IPS-NIHi7 (cell line): ENCODE measurements around the gene MYH7.

Source experiments
- DNase-seq: peaks from one replicate; pipeline ENCODE4 v3.0.0; 2012; ENCODE audit warnings: mixed read lengths; ENCODE audit errors: extremely low spot score

The MYH7 gene

DNA sequence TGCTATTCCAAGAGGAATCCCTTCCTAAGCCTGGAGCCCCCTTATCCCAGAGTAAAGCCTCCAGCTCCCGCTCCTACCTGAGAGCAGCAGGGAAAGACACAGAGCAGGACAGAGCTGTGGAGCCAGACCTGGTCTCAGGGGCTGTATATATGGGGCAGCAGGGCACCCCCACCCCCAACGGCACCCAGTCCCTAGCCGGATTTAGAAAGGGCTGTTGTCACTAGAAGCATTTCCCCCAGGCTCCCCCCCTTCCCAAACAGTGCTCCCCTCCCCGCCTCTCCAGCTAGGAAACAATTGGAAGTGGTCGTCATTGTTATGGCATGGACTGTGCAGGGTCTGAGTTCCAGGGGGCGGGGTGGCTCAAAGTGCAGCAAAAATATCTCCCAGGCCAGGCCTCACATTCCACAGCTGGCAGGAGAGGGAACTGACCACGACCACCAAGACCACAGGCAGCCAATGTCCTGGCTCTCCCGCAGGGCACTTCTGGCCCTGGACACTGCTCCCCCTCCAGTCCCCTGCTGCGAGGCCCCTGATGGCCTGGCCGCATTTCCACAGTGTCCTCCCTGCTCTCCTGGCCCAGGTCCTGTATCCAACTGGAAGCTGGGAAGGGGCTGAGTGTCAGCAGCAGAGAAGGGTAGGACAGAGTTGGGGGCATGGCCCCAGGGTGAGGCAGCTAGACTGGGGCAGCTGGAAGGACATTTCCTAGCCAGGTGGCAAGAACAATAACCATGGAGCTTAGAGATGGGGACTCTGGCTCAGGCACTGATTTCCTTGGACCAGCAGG lies at the start of gene MYH7:
TSS of gene MYH7 (minus strand) at position 118 of the 784 bp plus-strand sequence. CDS start 1,928 bp downstream, outside the sequence.
- DNase-seq = no peak

DNA sequence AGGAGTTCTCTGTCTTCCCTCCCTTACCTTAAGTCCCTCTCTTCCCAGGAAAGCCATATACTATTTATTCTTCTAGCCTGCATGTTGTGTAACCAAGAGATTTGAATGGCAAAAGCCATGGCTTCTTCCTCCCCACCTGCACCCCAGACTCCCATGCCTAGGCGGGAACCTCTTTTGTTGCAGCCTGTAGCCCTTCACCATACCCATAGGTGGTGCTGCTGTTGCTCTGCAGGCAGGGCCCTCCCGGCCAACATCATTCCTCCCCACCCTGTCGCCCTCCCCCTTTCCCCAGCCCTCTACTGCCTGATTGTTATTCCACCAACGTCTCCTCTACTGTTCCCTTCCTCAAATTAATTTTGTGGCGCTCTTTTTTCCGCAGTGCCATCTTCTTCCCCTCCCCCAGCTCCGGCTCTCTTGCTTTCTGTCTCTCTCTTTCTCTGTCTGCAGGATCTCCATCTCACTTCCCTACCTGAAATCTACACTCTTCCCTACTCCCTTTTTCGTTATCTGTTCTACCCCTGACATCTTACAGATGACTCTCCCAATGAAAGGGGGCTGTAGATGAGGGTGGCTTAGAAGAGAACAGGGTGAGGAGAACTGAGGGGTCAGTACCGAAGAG lies 47.9 kb upstream of the MYH7 start:
- DNase-seq = peak; percentile 89

DNA sequence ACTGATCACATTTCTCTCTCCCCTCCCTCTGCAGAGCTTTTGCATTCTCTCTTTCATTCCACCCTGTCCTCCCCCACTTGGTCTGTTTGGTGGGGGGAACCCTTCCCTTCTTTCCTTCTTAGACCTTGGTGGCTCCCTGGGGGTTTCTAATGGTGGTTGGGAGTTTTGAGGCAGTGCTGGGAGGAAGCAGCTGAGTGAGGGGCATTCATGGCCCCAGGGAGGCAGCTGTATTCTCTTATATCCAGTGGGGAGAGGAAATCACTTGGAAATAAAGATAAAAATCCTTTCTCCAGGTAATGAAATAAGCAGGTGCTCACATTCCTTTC lies 47.3 kb upstream of the MYH7 start:
- DNase-seq = no peak

DNA sequence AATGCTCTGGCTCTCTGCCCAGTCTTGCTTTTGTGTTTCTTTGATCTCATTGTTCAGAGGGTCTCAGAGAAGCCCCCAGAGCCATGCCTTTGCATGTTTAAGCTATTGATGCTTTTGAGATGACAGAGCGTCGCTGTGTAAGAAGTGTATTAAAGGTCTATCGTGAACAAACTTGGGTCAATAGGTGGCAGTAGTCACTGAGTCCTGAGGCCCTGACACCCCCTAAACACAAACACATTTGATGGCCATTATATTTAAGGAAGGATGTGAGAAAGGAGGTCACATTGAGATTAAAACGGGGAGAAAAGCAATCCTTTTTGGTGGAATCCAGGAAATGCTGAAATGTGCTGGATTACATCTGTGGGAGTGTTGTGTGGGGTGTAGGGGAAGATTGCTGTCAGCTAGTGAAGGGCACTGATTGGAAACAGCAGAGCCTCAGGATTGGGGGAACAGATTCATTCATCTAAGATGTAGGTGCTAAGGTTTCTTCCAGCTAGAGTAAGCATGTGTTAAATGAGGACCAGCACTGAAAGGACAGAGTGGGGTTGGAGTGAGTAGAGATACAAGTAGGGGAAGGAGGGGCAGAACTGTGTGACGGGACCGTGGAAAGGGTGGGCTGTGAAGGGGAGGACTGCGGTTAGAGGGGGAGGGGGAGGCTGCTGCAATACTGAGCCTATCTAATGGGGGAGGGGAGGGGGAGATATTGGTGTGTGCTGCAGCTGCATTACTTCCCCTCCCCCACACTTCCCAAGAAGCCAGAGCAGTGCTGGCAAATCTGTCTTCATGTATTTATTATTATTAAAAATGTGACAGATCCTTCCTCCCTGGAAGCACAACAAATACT lies 46.7 kb upstream of the MYH7 start:
- DNase-seq = peak; percentile 40

DNA sequence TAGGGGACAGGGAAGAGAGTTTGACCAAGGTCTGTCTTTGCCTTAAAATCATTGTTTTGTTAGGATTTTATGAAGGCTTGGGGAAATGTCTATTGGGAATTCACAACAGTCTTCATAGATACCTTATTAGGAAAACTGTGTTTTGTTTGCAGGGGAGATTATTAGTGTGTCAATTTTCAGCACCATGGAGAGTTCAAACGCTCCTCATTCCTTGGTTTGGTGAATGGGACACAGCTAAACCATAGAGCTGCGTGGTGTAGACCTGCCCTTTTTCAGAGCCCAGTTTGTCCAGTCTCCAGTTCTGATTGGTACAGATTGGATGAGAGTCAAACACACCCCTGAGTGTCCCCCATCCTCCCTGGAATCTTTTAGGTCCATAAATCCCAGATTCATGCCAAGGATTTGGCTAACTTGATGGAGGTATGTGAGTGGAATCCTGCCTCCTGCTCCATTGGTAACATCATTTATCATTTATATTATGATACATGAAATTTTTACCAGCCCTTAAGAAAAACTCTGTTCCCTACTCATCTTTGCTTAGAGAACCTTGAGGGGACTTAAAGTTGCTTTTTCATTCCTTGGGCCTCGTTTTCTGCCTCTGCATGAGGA lies 46.0 kb upstream of the MYH7 start:
- peak; percentile 56 for DNase-seq

DNA sequence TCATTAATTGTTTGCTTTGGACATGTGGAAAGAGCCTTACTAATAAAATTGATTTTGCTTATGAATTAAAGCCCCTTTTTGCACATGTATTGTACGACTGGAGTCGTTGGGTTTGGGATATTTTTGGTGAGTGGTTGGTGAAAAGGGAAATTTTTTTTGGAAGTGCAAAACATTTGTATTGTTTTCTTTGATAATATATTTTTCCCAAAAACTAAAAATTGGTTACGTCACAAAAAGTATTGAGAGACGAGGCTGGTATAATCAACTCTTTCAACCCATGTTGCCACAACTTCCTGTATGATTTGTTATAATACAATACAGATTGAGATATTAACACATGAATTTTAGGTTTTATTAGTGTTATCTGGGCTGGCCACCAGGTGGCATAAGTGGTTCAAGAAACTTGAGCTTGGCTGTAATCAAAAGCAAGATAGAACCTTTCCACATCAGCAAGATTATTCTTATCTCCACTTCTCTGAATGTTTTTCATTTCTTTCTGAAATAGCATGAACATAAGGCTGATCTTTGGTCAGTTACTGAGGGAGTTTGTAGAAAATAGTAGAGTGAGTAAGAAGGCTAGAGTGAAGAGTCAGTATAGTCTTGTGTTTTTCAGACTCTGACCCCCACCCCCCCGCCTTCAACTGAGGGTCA lies 42.8 kb upstream of the MYH7 start:
- peak; percentile 38 for DNase-seq

DNA sequence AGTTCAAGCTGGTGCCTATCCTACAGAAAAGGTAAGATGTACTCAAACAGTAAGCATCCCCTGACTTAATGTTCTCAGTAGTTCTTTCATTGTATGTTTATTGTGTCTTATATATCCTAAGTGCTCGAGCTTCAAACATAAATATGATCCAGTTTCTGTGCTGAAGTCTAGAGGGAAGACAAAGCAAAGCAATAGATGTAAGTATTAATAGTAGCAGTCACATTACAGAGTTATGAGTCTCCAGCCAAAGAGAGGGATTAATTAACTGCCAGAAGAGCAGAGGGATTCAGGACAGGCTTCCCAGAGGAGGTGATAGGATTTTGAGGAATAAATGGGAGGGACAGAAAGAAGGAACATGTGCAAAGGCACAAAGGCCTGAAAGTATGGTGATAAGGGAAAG lies 35.5 kb upstream of the MYH7 start:
- DNase-seq = no peak

DNA sequence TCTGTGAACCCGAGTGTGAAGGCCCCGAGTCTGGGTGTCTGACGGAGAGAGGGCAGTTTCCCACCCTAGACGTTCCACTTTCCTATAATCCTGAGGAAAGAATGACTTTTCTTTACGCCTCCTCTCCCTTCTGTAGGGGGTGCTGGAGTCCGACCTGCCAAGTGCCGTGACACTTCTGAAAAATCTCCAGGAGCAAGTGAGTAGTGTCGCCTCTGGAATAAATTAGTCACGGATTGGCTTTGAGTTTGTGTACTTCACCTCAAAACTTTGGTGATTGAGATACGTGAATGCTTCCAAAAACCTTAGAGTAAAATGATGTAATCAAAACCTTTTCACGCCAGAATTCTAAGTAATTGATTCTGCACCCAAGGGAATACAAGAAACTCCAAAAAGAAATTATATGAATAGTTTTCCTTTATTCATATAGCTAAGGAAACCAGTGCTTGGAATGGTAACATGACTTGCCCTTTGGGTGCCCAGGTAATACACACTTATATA lies 34.5 kb upstream of the MYH7 start:
- DNase-seq = no peak

DNA sequence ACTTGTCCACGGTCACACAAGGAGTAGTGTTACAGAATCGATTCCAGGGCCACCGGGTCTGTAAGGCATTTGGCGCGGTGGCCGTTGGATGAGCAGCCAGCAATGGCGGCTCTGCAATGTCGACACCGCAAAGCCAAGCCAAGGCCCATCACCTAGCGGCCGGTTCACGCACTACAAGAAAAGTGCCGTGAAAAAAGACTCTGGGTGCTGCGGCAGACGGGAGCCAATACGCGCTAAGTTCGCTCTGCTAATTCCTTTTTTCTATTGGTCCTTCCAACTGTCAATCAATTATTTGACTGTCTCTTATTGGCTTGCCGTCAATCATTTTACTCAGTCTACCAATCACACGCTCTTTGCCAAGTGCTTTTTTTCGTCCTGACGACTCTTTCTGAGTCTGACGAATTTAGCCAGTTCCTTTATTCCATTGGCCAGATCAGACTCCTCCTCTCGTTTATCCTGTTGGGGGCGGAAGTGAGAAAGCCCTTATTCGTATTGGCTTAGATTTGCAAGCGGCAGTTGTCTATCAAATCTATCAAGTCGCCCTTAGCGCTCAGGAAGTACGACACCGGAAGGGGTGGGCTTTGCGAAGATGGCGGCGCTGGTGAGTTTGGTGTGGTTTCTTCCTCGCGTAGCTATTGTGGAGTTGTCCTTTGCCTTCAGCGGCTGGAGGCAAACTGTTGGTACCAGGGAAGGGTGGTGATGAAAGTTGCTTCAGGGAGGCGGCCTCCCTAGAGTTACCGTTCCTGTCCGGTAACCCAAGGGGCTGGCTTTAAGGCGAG lies 33.9 kb upstream of the MYH7 start, which contains the start of gene NGDN:
TSS of gene NGDN (plus strand) at position 577 of the 779 bp plus-strand sequence. CDS start at position 590, 13 bp downstream.
- peak; percentile 98 for DNase-seq

DNA sequence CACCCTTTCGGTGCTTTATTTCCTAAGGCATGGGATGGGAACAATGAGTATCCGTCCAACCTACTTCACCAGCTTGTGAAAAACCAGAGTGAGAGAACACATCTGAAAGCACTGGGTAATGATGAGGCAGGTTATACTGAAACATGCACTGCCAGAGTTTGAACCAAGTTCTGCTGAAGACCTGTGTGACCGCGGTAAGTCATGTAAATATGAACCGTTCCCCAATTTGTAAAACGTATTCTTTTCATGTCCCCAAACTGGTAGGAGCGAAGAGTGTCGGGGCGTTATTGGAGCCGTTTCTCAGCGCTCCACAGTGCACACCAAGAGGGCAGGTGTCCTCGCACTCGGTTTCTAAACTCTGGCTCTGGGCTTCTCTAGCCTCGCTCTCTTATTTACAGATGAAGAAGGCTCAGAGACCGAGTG lies 33.3 kb upstream of the MYH7 start:
- DNase-seq = no peak

DNA sequence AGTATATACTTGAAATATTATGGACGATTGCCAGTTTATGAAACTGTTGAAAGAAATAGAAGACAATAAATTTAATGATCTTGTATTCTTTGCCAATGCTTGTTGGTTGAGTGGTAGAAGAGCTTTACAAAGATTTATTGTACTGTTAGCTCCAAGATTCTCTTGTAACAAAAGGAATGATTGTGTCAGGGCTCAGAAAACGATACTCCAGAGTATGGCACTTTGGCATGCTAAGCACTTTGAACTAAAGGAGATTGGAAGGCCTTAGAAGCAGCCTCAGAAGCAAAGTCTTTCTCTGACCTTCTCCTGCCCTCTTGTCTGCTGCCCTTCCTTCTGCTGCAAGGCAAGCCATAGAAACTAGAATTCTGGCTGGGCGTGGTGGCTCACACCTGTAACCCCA lies 29.8 kb upstream of the MYH7 start:
- DNase-seq = no peak

DNA sequence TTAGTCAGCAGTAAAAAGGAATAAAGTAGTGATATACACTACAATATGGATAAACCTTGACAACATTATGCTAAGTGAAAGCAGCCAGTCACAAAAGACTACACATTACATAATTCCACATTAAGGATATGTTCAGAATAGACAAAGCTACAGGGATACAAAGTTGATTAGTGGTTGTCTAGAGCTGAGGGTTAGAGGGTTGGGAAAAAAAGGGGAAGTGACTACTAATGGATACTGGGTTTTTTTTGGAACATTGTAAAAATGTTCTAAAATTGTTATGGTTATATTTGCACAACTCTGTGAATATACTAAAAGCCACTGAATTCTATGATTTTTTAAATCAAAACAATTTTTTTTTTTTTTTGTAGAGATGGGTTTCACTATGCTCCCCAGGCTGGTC lies 29.2 kb upstream of the MYH7 start:
- no peak for DNase-seq

DNA sequence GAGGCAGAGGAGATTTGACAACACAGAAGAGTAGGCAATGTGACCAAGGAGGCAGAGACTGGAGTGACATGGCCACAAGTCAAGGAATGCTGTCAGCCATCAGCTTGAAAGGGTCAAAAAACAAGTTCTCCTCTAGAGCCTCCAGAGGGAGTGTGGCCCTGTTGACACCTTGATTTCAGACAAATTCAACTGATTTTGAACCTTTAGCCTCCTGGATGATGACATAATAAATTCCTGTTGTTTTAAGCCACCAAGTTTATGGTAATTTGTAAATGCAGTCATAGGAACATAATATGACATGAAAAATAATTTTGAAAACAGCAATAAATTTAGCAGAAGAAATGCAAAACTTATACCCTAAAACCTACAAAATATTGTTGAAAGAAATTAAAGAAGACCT lies 25.5 kb upstream of the MYH7 start:
- DNase-seq = no peak

DNA sequence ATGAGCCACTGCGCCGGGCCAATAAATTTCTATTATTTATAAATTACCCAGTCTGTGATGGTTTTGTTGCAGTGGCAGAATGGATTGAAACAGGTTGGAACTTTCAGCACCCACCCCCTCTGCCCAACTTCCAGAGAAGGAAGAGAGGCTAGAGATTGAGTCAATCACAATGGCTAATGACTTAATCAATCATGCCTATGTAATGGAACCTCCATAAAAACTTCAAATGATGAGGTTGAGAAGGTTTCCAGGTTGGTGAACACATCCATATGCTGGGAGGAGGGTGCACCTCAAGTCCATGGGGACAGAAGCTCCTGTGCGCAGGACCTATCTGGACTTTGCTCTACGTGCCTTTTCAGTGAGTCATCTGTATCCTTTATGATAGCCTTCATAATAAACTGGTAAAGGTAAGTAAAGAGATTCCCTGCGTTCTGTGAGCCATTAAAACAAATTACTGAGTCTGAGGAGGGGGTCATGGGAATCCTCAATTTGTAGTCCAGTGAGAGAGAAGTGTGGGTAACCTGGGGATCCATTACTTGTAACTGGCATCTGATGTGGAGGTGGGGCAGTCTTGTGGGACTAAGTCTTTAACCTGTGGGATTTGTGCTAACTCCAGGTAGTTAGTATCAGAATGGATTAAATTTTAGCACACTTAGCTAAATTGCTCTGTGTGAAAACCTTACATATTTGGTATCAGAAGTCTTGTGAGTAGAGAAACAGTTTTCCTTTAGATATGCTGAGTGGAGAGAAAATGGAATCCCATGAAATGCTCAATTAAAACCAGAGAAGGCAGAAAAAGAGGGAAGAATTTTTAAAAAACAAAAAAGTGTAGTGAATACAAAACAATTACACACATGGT lies 22.4 kb upstream of the MYH7 start:
- no peak for DNase-seq

DNA sequence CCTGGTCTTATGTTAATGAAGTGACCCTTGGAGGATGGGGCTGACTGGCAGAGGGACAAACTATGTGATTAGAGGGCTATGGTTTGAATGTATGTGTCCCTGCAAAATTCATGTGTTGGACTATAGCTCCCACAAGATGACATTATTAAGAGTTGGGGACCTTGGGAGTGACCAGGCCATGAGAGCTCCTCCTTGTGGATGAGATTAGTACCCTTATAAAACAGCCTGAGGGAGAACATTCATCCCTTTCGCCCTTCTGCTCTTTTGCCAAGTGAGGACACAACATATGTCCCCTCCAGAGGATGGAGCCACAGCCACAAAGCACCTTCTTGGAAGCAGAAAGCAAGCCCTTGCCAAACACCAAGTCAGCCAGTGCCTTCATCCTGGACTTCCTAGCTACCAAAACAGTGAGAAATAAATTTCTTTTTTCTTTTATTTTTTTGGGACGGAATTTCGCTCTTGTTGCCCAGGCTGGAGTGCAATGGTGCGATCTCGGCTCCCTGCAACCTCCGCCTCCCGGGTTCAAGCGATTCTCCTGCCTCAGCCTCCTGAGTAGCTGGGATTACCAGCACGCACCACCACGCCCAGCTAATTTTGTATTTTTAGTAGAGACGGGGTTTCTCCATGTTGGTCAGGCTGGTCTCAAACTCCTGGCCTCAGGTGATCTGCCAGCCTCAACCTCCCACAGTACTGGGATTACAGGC lies 21.6 kb upstream of the MYH7 start:
- DNase-seq = peak; percentile 37

DNA sequence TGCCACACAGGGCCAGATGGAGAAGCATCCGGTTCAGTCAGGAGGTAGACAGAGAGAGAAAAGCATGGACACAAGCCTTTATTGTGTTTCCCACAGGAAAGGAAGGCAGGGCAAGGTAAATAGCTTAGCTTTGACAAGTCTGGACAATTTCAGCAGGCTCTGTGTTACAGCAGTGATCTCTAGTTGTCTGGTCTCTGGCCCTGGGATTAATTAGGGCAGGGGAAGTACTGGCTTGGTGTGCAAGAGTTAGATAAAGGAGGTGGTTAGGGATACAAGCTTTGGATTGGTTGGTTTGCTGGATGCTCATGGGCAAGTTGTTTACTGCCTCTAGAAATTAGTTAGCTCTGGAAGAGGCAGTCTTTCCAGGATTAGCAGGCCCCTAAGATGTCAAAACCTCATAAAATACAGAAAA lies 19.0 kb upstream of the MYH7 start:
- DNase-seq = no peak

DNA sequence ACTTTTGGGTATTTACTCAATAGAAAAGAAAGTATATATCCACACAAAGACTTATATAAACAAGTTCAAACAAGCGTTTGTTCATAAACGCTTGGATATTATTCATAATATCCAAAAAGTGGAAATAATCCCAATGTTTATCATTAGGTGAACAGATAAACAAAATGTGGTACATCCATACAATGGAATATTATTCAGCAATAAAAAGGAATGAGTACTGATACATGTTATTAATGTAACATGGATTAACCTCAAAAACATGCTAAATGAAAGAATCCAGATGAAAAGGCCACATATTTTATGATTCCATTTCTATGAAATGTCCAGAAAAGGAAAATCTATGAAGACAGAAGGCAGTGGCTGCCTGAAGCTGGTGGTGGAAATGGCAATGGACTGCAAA lies 16.8 kb upstream of the MYH7 start:
- DNase-seq = no peak

DNA sequence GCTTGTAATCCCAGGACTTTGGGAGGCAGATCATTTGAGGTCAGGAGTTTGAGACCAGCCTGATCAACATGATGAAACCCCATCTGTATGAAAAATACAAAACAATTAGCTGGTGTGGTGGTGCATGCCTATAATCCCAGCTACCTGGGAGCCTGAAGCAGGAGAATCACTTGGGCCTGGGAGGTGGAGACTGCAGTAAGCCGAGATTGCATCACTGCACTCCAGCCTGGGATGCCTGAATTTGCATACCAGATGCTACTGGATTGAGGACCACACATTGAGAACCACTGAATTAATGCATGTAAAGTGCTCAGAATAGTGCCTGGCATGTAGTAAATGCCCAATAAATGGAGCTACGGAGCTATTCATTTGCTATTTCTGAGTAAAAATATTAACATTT lies 14.9 kb upstream of the MYH7 start:
- DNase-seq = no peak

DNA sequence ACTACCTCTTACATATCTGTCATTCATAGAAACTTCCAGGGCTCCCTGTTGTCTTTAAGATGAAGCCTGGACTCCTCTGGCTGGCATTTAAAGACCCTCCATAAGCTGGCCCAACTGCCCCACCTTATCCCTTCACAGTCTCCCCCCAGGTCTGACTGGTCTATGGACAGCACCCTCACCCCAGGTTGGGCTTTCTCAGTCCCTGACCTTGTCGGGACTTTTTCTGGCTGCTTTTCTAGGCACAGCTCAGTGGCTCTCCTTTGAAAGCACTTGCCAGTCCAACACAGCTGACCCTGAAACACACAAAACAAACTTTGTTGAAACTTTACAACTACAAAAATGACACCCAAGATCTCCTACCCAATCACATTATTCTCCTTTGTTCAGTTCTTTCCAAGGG lies 13.9 kb upstream of the MYH7 start:
- DNase-seq = no peak
